ENCODE data around the gene SNX13. TPM values are rescaled to one million over a fixed set of nuclear protein-coding genes. Genes with fewer than 3 reads are reported as not detected.

SNX13 gene
- total RNA-seq, 1 experiment from 2014 or later: 29.0 TPM

- H3K27ac Mint-ChIP-seq: peak overlapping the region; percentile 2 to 15 (median 8); a peak in 3 of 7 replicates
These were observed 96.3 kb downstream of the SNX13 start for GRCh38 chr7:17844022-17844421.

More at GRCh38 chr7:17844022-17844421, 96.3 kb downstream of the SNX13 start:
- no peaks in the 10 kb centered on the region for H3K9me3 Mint-ChIP-seq
- H4K8ac ChIP-seq (replicated peaks; ENCODE audit: insufficient read length, low read depth, low read length): no peak overlapping the region
- TF ChIP-seq CTCF (conservative IDR thresholded peaks at IDR 0.05): no peak
- H3K4me3 Mint-ChIP-seq: no peak overlapping the region
- no peaks in the 10 kb centered on the region for H3K23me2 ChIP-seq (ENCODE audit: insufficient read length, low read depth, low read length, poor library complexity, severe bottlenecking)
- no peak overlapping the region for H4K91ac ChIP-seq (ENCODE audit: insufficient read length, low read depth, low read length)
- H3K27me3 ChIP-seq (ENCODE audit: insufficient read depth, low read length): no peaks in the 10 kb centered on the region
- no peaks in the 10 kb centered on the region for H3K79me2 ChIP-seq (ENCODE audit: insufficient read depth, low read length)
- no peak overlapping the region for H3K14ac ChIP-seq (ENCODE audit: insufficient read depth, low read length)
- H3K79me1 ChIP-seq (ENCODE audit: insufficient read depth, low read depth, low read length, poor library complexity, severe bottlenecking): no peaks in the 10 kb centered on the region
- H3K4ac ChIP-seq (ENCODE audit: low read depth, low read length): no peak overlapping the region
- no peak overlapping the region for H2AFZ ChIP-seq (ENCODE audit: low read length)
- no peak overlapping the region for H2BK20ac ChIP-seq (ENCODE audit: low read depth, low read length, poor library complexity, severe bottlenecking)
- peaks cover 4 to 5% of the 10 kb centered on the region in 2 experiments; a peak in 3 of 4 replicates for H3K4me1 Mint-ChIP-seq
- H3K4me2 ChIP-seq (ENCODE audit: insufficient read depth, insufficient read length, low read length): no peak overlapping the region
- H3T11ph ChIP-seq (ENCODE audit: low read length): no peak overlapping the region
- no peak overlapping the region for H2BK5ac ChIP-seq (ENCODE audit: insufficient read length, low read length)
- no peak overlapping the region for H4K5ac ChIP-seq (ENCODE audit: insufficient read length, low read depth, low read length)
- H3K27me3 Mint-ChIP-seq (ENCODE audit: low read depth): no peaks in the 10 kb centered on the region
- H2BK120ac ChIP-seq (ENCODE audit: low read depth, low read length, poor library complexity, severe bottlenecking): no peak overlapping the region
- DNase-seq: no peak
- H3K36me3 Mint-ChIP-seq (ENCODE audit: insufficient read depth in 1 of 3, low read depth in 3 of 3): peaks cover 5 to 18% (median 9%) of the 10 kb centered on the region in 3 experiments
- no CpG with 5 or more reads among the region's 4 CpGs for WGBS (ENCODE audit: extremely low coverage, insufficient read length, low lambda C conversion rate)
- H2BK12ac ChIP-seq (ENCODE audit: insufficient read length, low read depth, low read length): no peak overlapping the region
- peaks cover 3% of the 10 kb centered on the region for H3K4me1 ChIP-seq (ENCODE audit: insufficient read depth, low read length)
- H2AK5ac ChIP-seq (ENCODE audit: insufficient read length, low read length): no peak overlapping the region
- no peak overlapping the region for H3K9ac ChIP-seq (ENCODE audit: extremely low read depth, insufficient read length, low read length)
- no peak overlapping the region for H3K18ac ChIP-seq (ENCODE audit: insufficient read length, low read depth, low read length)
- no peaks in the 10 kb centered on the region for H3K9me3 ChIP-seq (ENCODE audit: control insufficient read depth, low read depth, low read length)
- no peak overlapping the region for H3K23ac ChIP-seq (ENCODE audit: insufficient read length, low read depth, low read length)
- no peak overlapping the region for H3K27ac ChIP-seq (ENCODE audit: insufficient read length, low read depth, low read length)
- H3K56ac ChIP-seq (ENCODE audit: insufficient read length, low read depth, low read length): no peak overlapping the region
- H2BK15ac ChIP-seq (ENCODE audit: low read depth, low read length): no peak overlapping the region
- no peaks in the 10 kb centered on the region for H4K20me1 ChIP-seq (ENCODE audit: control insufficient read depth, insufficient read depth, insufficient read length)
